Suprapubic skin (tissue), 4 donors: ENCODE data around the gene EPN2.

Source experiments
- CTCF ChIP-seq, 2 donors: fragments of 200-600 bp in 1 of 2; fragments of 450-650 bp in 1 of 2; sonication (generic) in 1 of 2; IDR thresholded peaks; one replicate each; pipeline ENCODE4 v1.5.1; 2016 to 2019; ENCODE audit warnings: antibody characterized with exemption in 2 of 2, mild to moderate bottlenecking in 1 of 2, moderate library complexity in 1 of 2
- EP300 ChIP-seq: sonication (generic); formaldehyde crosslinking; IDR thresholded peaks from one replicate; pipeline ENCODE4 v1.6.1; 2017; ENCODE audit warnings: antibody characterized with exemption
- POLR2A ChIP-seq, 2 donors: fragments of 450-650 bp; IDR thresholded peaks; one replicate each; pipeline ENCODE4 v1.6.1; 2017; ENCODE audit warnings: antibody characterized with exemption in 2 of 2, mild to moderate bottlenecking in 2 of 2, moderate library complexity in 2 of 2
- POLR2AphosphoS5 ChIP-seq, 3 donors: sonication (generic); formaldehyde crosslinking; IDR thresholded peaks; one replicate each; pipeline ENCODE4 v1.6.1; 2017; ENCODE audit warnings: antibody characterized with exemption in 3 of 3

DNA sequence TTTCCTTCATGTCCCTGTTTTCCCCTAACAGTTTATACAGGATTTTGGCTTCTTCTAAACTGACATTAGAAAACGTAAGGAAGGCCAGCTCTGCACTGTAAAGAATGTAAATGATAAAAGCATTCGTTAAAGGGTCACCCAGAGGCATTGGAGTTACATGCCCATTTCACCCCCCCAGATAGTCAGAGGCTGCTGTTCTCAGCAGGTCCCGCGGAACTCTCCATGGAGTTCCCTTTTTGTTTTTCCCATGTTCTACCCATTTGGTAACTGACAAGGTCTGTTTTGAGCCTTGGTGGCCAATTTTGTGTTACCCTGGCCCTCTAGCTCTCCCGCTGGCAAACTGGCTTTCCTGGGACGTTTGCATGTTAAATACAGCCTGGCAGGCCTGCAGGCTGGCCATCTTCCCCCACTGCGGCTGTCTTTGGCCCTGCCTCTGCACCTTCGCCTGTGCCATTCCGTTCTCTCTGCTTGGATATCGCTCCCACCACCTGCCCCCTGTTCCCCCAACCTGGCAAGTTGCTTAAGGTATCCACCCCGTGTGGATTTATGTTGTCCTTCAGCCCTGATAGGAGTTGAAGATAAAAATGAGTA is 49.7 kb downstream of the EPN2 start:
- TF ChIP-seq POLR2A (IDR thresholded peaks at IDR 0.05) (no peak), CTCF (IDR thresholded peaks at IDR 0.05) (no peak), EP300 (no peak), POLR2AphosphoS5 (IDR thresholded peaks at IDR 0.05) (no peak)
